Heart left ventricle (tissue), 13 donors: Measurements from ENCODE around the gene CMIP.

Source experiments
- POLR2A ChIP-seq, 2 donors: fragments of 450-650 bp; IDR thresholded peaks; one replicate each; pipeline ENCODE4 v1.6.1; 2017; ENCODE audit warnings: antibody characterized with exemption in 2 of 2, mild to moderate bottlenecking in 2 of 2, moderate library complexity in 2 of 2
- TF ChIP-seq, protein P1 (sequence below), 12 donors: fragments of 200-600 bp; sonication (generic) in 4 of 12; IDR thresholded peaks; one replicate each; pipeline versions ENCODE4 v1.5.0 to v1.8.0; 2018 to 2022; ENCODE audit warnings: antibody characterized with exemption in 12 of 12, mild to moderate bottlenecking in 5 of 12
- donor health status: ischemic (EF 13 %, LVEDD 7.1; RV severe dilation, severe dysfunction).
- donor health status: DM: no; HTN: yes; CAD: no.
- donor health status: DM: no; HTN: no; CAD: no.
- donor health status: ischemic (EF 25% LVEDD 6.9; RV normal size, moderate dysfunction).
- donor health status: ischemic (EF 25% LVEDD 5.7; RV mildly dilated, moderate dysfunction).
- donor health status: ischemic (EF 35%, LVEDD 5.7; RV mildly dilated, moderate dysfunction).
- donor health status: nonischemic (EF 11% LVEDD 7.7; RV severe dilation, severe dysfunction).
- donor health status: DM: yes; HTN: yes; CAD: no.
- donor health status: PGD.
- donor health status: ischemic (EF 29% LVEDD 5.4; RV normal size, mild dysfunction).
- donor health status: nonischemic (EF 23%, LVEDD 6.1; RV moderate dilation, normal function).

DNA sequence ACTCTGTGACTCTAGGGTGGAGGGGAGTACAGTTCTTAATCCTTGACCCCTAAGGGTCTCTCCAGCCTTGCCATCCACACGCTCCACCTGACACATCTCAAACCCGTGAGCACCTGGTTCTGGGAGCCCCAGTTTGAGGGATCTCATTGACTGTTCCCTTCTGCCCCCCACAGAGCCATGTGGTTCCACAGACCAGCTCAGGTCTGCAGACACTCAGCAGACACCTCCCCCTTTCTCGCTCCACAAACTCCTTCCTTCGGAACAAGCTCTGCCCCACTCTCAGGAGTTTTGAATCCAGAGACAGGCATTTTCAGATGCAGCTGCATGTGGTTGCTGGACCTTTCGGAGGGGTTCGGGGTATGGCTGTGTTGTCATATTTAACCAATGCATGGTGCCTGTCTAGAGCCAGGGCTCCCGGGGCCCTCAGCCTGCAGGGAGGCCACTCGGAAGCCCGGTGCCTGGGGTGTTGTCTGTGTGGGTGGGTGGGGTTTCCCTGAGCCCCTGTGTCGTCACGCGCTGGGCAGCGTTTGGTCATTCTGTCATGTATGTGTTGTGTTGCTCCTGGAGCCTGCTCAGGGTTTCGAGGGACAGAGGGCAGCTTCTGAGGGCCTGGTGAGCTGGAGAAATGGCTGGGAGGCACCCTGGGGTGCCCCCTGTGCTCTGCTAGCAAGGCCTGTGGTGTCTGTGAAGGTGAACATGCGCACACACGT lies 235.3 kb downstream of the CMIP start:
- TF ChIP-seq POLR2A (IDR thresholded peaks at IDR 0.05), result no peak
- TF ChIP-seq, protein P1, sequence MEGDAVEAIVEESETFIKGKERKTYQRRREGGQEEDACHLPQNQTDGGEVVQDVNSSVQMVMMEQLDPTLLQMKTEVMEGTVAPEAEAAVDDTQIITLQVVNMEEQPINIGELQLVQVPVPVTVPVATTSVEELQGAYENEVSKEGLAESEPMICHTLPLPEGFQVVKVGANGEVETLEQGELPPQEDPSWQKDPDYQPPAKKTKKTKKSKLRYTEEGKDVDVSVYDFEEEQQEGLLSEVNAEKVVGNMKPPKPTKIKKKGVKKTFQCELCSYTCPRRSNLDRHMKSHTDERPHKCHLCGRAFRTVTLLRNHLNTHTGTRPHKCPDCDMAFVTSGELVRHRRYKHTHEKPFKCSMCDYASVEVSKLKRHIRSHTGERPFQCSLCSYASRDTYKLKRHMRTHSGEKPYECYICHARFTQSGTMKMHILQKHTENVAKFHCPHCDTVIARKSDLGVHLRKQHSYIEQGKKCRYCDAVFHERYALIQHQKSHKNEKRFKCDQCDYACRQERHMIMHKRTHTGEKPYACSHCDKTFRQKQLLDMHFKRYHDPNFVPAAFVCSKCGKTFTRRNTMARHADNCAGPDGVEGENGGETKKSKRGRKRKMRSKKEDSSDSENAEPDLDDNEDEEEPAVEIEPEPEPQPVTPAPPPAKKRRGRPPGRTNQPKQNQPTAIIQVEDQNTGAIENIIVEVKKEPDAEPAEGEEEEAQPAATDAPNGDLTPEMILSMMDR (IDR thresholded peaks at IDR 0.05), result no peak
